Upper lobe of left lung (tissue), 6 donors: Measurements from ENCODE around the gene MVK. TPM values are rescaled to one million over a fixed set of nuclear protein-coding genes. Genes with fewer than 3 reads are reported as not detected.

Experiments
- ATAC-seq, 2 donors: fragments of 200-7000 bp; cut with Tn5 transposase; one replicate each; pipeline ENCODE4 v1.9.1; 2022; ENCODE audit warnings: mild to moderate bottlenecking in 2 of 2, moderate library complexity in 2 of 2; ENCODE audit not compliant: low FRiP score in 2 of 2
- DNase-seq, 2 donors: peaks; one replicate each; pipeline ENCODE4 v3.0.0-alpha.2; 2019 to 2020
- H3K27ac ChIP-seq, 4 donors: fragments of 200-600 bp; sonication (generic); one replicate each; pipeline ENCODE4 v1.5.1; 2016 to 2019
- H3K27me3 ChIP-seq, 4 donors: fragments of 200-600 bp; sonication (generic); one replicate each; pipeline ENCODE4 v1.5.1; 2017 to 2019
- H3K36me3 ChIP-seq, 4 donors: fragments of 200-600 bp; sonication (generic); one replicate each; pipeline ENCODE4 v1.5.1; 2016 to 2019
- H3K4me1 ChIP-seq, 4 donors: fragments of 200-600 bp; sonication (generic); one replicate each; pipeline ENCODE4 v1.5.1; 2018 to 2019
- H3K4me3 ChIP-seq, 4 donors: fragments of 200-600 bp; sonication (generic); one replicate each; pipeline ENCODE4 v1.5.1; 2017 to 2019; ENCODE audit warnings: mild to moderate bottlenecking in 2 of 4, moderate library complexity in 1 of 4
- H3K9me3 ChIP-seq, 4 donors: fragments of 200-600 bp; sonication (generic); one replicate each; pipeline ENCODE4 v1.5.1; 2018 to 2019
- EP300 ChIP-seq, 4 donors: sonication (generic); formaldehyde crosslinking; IDR thresholded peaks; one replicate each; pipeline ENCODE4 v1.5.1; 2017; ENCODE audit warnings: antibody characterized with exemption in 4 of 4, control low read depth in 2 of 4
- POLR2A ChIP-seq, 4 donors: fragments of 450-650 bp; IDR thresholded peaks; one replicate each; pipeline ENCODE4 v1.5.1; 2016 to 2017; ENCODE audit warnings: antibody characterized with exemption in 4 of 4, mild to moderate bottlenecking in 2 of 4
- POLR2AphosphoS5 ChIP-seq, 2 donors: sonication (generic); formaldehyde crosslinking; IDR thresholded peaks; one replicate each; pipeline ENCODE4 v1.5.1; 2017; ENCODE audit warnings: antibody characterized with exemption in 2 of 2
- WGBS, 2 donors: methylation state at CpG; one replicate each; pipeline ENCODE4 v1.1.5; 2017 to 2018; 5-methylcytosine and 5-hydroxymethylcytosine counted together
- total RNA-seq, 6 donors: library from RNA; depleted of rRNA in 4 of 6; stranded (reverse); fragments of >200 nt in 4 of 6; gene quantifications; one replicate each; pipeline versions ENCODE4 v1.1.0 to v1.2.1, GENCODE V29; 2016 to 2021
- TF ChIP-seq, protein P1 (sequence below), 6 experiments: fragments of 450-650 bp in 4 of 6; fragments of 200-600 bp in 2 of 6; sonication (generic) in 2 of 6; IDR thresholded peaks; one replicate each; pipeline ENCODE4 v1.5.1; 2016 to 2019; ENCODE audit warnings: antibody characterized with exemption in 6 of 6
- donor health status: DM: no; HTN: no; CAD: no; lungs with moderate emphysema.
- donor health status: DM: no; HTN: yes; CAD: no; lungs with severe emphysema.

Gene MVK
- total RNA-seq, 6 donors from 2014 or later: 22.2 to 56.2 (median 41.5) TPM

- Histone ChIP-seq H3K27me3 (no peaks in the 10 kb centered on the region), H3K36me3 (peaks cover 7 to 33% (median 17%) of the 10 kb centered on the region in 4 donors), H3K27ac (no peak overlapping the region), H3K4me1 (no peaks in the 10 kb centered on the region), H3K4me3 (no peak overlapping the region), H3K9me3 (no peaks in the 10 kb centered on the region)
- no peak for DNase-seq
- 81 to 84% methylated on average over 15 to 16 of the region's 16 CpGs for WGBS, 2 donors
- TF ChIP-seq POLR2A (IDR thresholded peaks at IDR 0.05): no peak
- TF ChIP-seq EP300 (IDR thresholded peaks at IDR 0.05): no peak
- TF ChIP-seq POLR2AphosphoS5 (IDR thresholded peaks at IDR 0.05): no peak
- TF ChIP-seq, protein P1, sequence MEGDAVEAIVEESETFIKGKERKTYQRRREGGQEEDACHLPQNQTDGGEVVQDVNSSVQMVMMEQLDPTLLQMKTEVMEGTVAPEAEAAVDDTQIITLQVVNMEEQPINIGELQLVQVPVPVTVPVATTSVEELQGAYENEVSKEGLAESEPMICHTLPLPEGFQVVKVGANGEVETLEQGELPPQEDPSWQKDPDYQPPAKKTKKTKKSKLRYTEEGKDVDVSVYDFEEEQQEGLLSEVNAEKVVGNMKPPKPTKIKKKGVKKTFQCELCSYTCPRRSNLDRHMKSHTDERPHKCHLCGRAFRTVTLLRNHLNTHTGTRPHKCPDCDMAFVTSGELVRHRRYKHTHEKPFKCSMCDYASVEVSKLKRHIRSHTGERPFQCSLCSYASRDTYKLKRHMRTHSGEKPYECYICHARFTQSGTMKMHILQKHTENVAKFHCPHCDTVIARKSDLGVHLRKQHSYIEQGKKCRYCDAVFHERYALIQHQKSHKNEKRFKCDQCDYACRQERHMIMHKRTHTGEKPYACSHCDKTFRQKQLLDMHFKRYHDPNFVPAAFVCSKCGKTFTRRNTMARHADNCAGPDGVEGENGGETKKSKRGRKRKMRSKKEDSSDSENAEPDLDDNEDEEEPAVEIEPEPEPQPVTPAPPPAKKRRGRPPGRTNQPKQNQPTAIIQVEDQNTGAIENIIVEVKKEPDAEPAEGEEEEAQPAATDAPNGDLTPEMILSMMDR (IDR thresholded peaks at IDR 0.05): no peak
- ATAC-seq: no peak
These were observed 35.3 kb upstream of the MVK start for GRCh38 chr12:109538191-109538863.

GRCh38 chr12:109539508-109539907 lies 34.1 kb upstream of the MVK start:
- ATAC-seq (no peak), DNase-seq (no peak)
- no peak overlapping the region for H3K4me3 ChIP-seq
- H3K36me3 ChIP-seq: peaks cover 1 to 21% (median 8%) of the 10 kb centered on the region in 4 donors
- WGBS, 2 donors: 69 to 72% methylated on average over 9 of the region's 9 CpGs
- H3K27ac ChIP-seq: no peak overlapping the region
- no peak for TF ChIP-seq POLR2AphosphoS5 (IDR thresholded peaks at IDR 0.05)
- TF ChIP-seq, protein P1 (IDR thresholded peaks at IDR 0.05): no peak
- TF ChIP-seq POLR2A (IDR thresholded peaks at IDR 0.05): no peak
- TF ChIP-seq EP300 (IDR thresholded peaks at IDR 0.05): no peak
- H3K9me3 ChIP-seq: no peaks in the 10 kb centered on the region
- H3K4me1 ChIP-seq: no peaks in the 10 kb centered on the region
- no peaks in the 10 kb centered on the region for H3K27me3 ChIP-seq

DNA sequence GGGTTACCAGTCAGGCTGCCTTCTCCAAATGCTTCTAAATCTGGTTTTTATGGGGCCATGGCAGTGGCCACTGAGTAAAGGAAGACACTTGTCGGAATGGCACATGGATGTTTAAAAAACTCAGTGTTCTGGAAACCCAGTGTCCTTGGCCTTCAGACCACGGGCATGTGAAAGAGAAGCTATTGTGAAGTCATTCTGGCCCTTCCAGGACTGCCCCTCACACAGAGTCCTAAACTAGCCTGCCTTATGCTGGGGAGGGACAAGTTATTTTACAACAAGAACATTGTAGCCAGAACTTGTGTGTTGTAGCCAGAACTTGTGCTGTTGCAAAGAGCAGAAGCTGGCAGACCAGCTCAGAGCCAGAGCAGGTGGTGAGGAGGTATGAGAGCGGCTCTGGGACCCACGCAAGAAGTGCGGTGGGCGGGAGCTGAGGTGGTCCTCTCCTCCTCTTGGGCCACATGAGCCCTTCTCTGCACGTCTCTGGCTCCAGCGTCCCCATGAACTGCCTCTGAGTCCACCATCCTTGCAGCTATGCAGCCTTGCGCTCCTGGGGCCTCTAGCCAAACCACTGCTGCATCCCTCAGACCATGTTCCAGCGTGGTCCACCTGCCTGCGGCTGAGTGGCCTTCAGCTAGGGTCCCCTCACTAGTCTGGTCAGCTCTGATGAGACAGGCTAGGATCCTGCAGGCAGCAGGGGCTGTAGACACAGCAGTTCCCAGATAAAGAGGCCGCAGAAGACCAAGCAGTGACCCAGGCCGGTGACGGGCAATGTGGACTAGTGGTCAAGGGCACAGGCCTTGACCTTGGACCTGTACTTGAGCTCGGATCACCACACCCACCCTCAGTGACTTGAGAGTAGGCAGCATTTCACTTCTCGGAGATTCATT lies 32.8 kb upstream of the MVK start:
- Histone ChIP-seq H3K9me3 (no peaks in the 10 kb centered on the region), H3K4me3 (no peak overlapping the region), H3K4me1 (peaks cover 0 to 5% (median 2%) of the 10 kb centered on the region in 4 donors), H3K36me3 (peaks cover 0 to 8% (median 0%) of the 10 kb centered on the region in 4 donors), H3K27ac (no peak overlapping the region), H3K27me3 (no peaks in the 10 kb centered on the region)
- no peak for DNase-seq
- no peak for ATAC-seq
- WGBS, 2 donors: 87 to 89% methylated on average over 13 to 16 of the region's 16 CpGs
- TF ChIP-seq, protein P1 (IDR thresholded peaks at IDR 0.05): no peak
- TF ChIP-seq EP300 (IDR thresholded peaks at IDR 0.05): no peak
- no peak for TF ChIP-seq POLR2A (IDR thresholded peaks at IDR 0.05)
- no peak for TF ChIP-seq POLR2AphosphoS5 (IDR thresholded peaks at IDR 0.05)

DNA sequence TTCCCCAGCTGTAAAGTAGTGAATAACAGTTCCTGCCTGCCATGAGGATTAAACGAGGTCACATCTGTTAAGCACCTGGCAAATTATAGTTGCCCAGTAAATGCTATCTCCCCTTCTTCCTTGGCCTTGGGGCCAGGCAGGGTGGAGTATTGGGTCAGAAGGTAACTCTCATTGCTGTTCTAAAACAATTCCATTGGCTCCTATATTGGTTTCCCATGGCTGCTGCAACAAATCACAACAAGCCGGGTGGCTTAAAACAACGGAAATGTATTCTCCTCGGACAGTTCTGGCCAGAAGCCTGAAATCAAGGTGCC lies 32.2 kb upstream of the MVK start:
- H3K27me3 ChIP-seq: no peaks in the 10 kb centered on the region
- WGBS, 2 donors: 60 to 85% methylated on average over 4 of the region's 4 CpGs
- DNase-seq (no peak), ATAC-seq (no peak)
- peaks cover 0 to 6% (median 0%) of the 10 kb centered on the region in 4 donors for H3K36me3 ChIP-seq
- TF ChIP-seq, protein P1 (IDR thresholded peaks at IDR 0.05): no peak
- TF ChIP-seq EP300 (IDR thresholded peaks at IDR 0.05): no peak
- TF ChIP-seq POLR2AphosphoS5 (IDR thresholded peaks at IDR 0.05): no peak
- TF ChIP-seq POLR2A (IDR thresholded peaks at IDR 0.05): no peak
- peaks cover 0 to 5% (median 2%) of the 10 kb centered on the region in 4 donors for H3K4me1 ChIP-seq
- no peaks in the 10 kb centered on the region for H3K9me3 ChIP-seq
- no peak overlapping the region for H3K4me3 ChIP-seq
- H3K27ac ChIP-seq: no peak overlapping the region
